MCF 10A (cell line): ENCODE measurements around the gene DCHS1. TPM values are rescaled to one million over a fixed set of nuclear protein-coding genes. Genes with fewer than 3 reads are reported as not detected.

Experiments used
- BruUV-seq: library from RNA; stranded (reverse); fragments of 400-500 nt; replicated peaks from 2 replicates; lab custom pipeline; 2021; lab: Mats Ljungman, UMichigan
- CTCF ChIA-PET: fragments of 300-600 bp; sonication (Branson Sonifier 250); formaldehyde crosslinking; extraction: SDS; loops from one replicate; lab custom pipeline; 2021; ENCODE audit warnings: antibody characterized with exemption, inconsistent platforms; lab: Yijun Ruan, JAX
- POLR2A ChIA-PET: fragments of 300-600, 350-650 bp; sonication (Branson Sonifier 250); formaldehyde crosslinking; extraction: SDS; loops from one replicate; lab custom pipeline; 2020; ENCODE audit warnings: antibody characterized with exemption, inconsistent platforms; lab: Yijun Ruan, JAX
- DNase-seq: peaks from one replicate; pipeline ENCODE4 v3.0.0-alpha.2; 2018; ENCODE audit not compliant: unreplicated experiment
- H3K27ac Mint-ChIP-seq: one replicate; pipeline ENCODE4 v1.8.0; 2022; ENCODE audit warnings: mild to moderate bottlenecking, low read depth, mixed read lengths; ENCODE audit not compliant: unreplicated experiment
- H3K27me3 Mint-ChIP-seq: one replicate; pipeline ENCODE4 v1.8.0; 2022; ENCODE audit warnings: mixed read lengths; ENCODE audit not compliant: insufficient read depth, unreplicated experiment
- H3K36me3 Mint-ChIP-seq: one replicate; pipeline ENCODE4 v1.8.0; 2022; ENCODE audit warnings: mild to moderate bottlenecking, moderate library complexity, mixed read lengths; ENCODE audit not compliant: insufficient read depth, unreplicated experiment
- H3K4me1 Mint-ChIP-seq: one replicate; pipeline ENCODE4 v1.8.0; 2022; ENCODE audit warnings: mixed read lengths; ENCODE audit not compliant: insufficient read depth, unreplicated experiment
- H3K4me3 Mint-ChIP-seq: one replicate; pipeline ENCODE4 v1.8.0; 2022; ENCODE audit warnings: mild to moderate bottlenecking, moderate library complexity, mixed read lengths; ENCODE audit not compliant: unreplicated experiment
- H3K9me3 Mint-ChIP-seq: one replicate; pipeline ENCODE4 v1.8.0; 2022; ENCODE audit warnings: mixed read lengths; ENCODE audit not compliant: unreplicated experiment
- CTCF ChIP-seq: fragments of 200-600 bp; IDR thresholded peaks from one replicate; pipeline ENCODE4 v1.8.0; 2022; ENCODE audit warnings: antibody characterized with exemption, mild to moderate bottlenecking; ENCODE audit not compliant: unreplicated experiment
- intact Hi-C: fragments of 100-400 bp; cut with micrococcal nuclease; formaldehyde crosslinking; loops from 2 replicates; pipeline ENCODE4 v1.14.1; 2022
- total RNA-seq: library from RNA; stranded (reverse); gene quantifications from 2 replicates; pipeline ENCODE4 v1.2.3, GENCODE V29; 2022

The DCHS1 gene
- total RNA-seq, 1 experiment from 2014 or later, result 0.19 TPM

GRCh38 chr11:6650980-6651379 lies 4.6 kb downstream of the DCHS1 start:
- POLR2A ChIA-PET, result no interaction called here
- intact Hi-C loops, result no loop called here
- no peaks in the 10 kb centered on the region for H3K36me3 Mint-ChIP-seq
- CTCF ChIA-PET, result no interaction called here
- peaks cover 6% of the 10 kb centered on the region for H3K27me3 Mint-ChIP-seq
- H3K4me1 Mint-ChIP-seq, result no peaks in the 10 kb centered on the region
- TF ChIP-seq CTCF, result no peak
- H3K4me3 Mint-ChIP-seq, result no peak overlapping the region
- no peak overlapping the region for H3K27ac Mint-ChIP-seq
- BruUV-seq, result no TSS peak
- DNase-seq, result no peak
- H3K9me3 Mint-ChIP-seq, result no peaks in the 10 kb centered on the region

GRCh38 chr11:6650104-6650503 lies 5.5 kb downstream of the DCHS1 start:
- Mint-ChIP-seq H3K4me3 (no peak overlapping the region), H3K4me1 (no peaks in the 10 kb centered on the region), H3K27ac (no peak overlapping the region), H3K27me3 (no peaks in the 10 kb centered on the region), H3K9me3 (no peaks in the 10 kb centered on the region), H3K36me3 (no peaks in the 10 kb centered on the region)
- ChIA-PET POLR2A (interaction anchor here (1.2 kb wide), 1 partner anchor 32 kb away, joined by 3 read pairs; no protein-coding TSS in a partner anchor), CTCF (interaction anchor here (0.7 to 1.0 kb wide), 4 partner anchors 11 to 105 kb away, joined by 3 to 5 read pairs (median 4); no protein-coding TSS in a partner anchor)
- DNase-seq, result no peak
- no peak for TF ChIP-seq CTCF
- intact Hi-C loops, result no loop called here
- no TSS peak for BruUV-seq

GRCh38 chr11:6648501-6648900 lies 7.1 kb downstream of the DCHS1 start:
- no peaks in the 10 kb centered on the region for H3K36me3 Mint-ChIP-seq
- no TSS peak for BruUV-seq
- no peak overlapping the region for H3K4me3 Mint-ChIP-seq
- TF ChIP-seq CTCF, result no peak
- H3K27me3 Mint-ChIP-seq, result no peaks in the 10 kb centered on the region
- DNase-seq, result no peak
- CTCF ChIA-PET, result interaction anchor here (0.6 to 1.3 kb wide), 3 partner anchors 20 to 120 kb away, joined by 3 to 5 read pairs (median 4); no protein-coding TSS in a partner anchor
- POLR2A ChIA-PET, result no interaction called here
- intact Hi-C loops, result no loop called here
- H3K27ac Mint-ChIP-seq, result no peak overlapping the region
- no peaks in the 10 kb centered on the region for H3K4me1 Mint-ChIP-seq
- H3K9me3 Mint-ChIP-seq, result no peaks in the 10 kb centered on the region

- H3K9me3 Mint-ChIP-seq, result no peaks in the 10 kb centered on the region
- no peak for DNase-seq
- POLR2A ChIA-PET, result no interaction called here
- H3K36me3 Mint-ChIP-seq, result no peaks in the 10 kb centered on the region
- no peak overlapping the region for H3K27ac Mint-ChIP-seq
- intact Hi-C loops, result no loop called here
- CTCF ChIA-PET, result no interaction called here
- BruUV-seq, result no TSS peak
- no peaks in the 10 kb centered on the region for H3K4me1 Mint-ChIP-seq
- TF ChIP-seq CTCF, result no peak
- no peak overlapping the region for H3K4me3 Mint-ChIP-seq
- no peaks in the 10 kb centered on the region for H3K27me3 Mint-ChIP-seq
Measured at GRCh38 chr11:6647836-6648235, 7.8 kb downstream of the DCHS1 start.
